ENCODE results near the gene PSPH. TPM values are rescaled to one million over a fixed set of nuclear protein-coding genes. Genes with fewer than 3 reads are reported as not detected.
"Not testable (repeated sequence)": the region's sequence is repeated elsewhere in the genome, so short reads cannot be mapped to it uniquely, and the experiment has no call there.

The PSPH gene
- total RNA-seq, result 10 to 100 TPM; 10.8 to 19.1 (median 13.4) TPM
- polyA plus RNA-seq, result 6.5 TPM
- long read RNA-seq, donor 1, transcript PSPH-202 (8 exons, 2,178 nt), result major isoform, 7 of 33 reads
- long read RNA-seq, donor 1, partial matches to known transcripts, result 1 of 33 reads
- long read RNA-seq, donor 1, other reads (novel, unspliced or antisense), result 23 of 33 reads
- long read RNA-seq, donor 2, transcript PSPH-202 (8 exons, 2,178 nt), result major isoform, 5 of 23 reads
- long read RNA-seq, donor 2, partial matches to known transcripts, result 0 of 23 reads
- long read RNA-seq, donor 2, other reads (novel, unspliced or antisense), result 14 of 23 reads
- long read RNA-seq, donor 3, transcript PSPH-202 (8 exons, 2,178 nt), result major isoform, 14 of 57 reads
- long read RNA-seq, donor 3, partial matches to known transcripts, result 4 of 57 reads
- long read RNA-seq, donor 3, other reads (novel, unspliced or antisense), result 37 of 57 reads
- long read RNA-seq, donor 4, partial matches to known transcripts, result 0 of 24 reads
- long read RNA-seq, donor 4, other reads (novel, unspliced or antisense), result 21 of 24 reads

GRCh38 chr7:56051339-56052191, at the start of gene PSPH, which contains the start of gene CCT6A:
Gene PSPH (minus strand): TSS chr7:56051444. CDS start chr7:56021212, 30,232 bp downstream.
Gene CCT6A (plus strand): TSS chr7:56051765. CDS start chr7:56051849, 84 bp downstream.
- intact Hi-C loops (cut with DNase I), result no loop called here
- ATAC-seq, result peak; percentile 99
- WGBS, result under 1% methylated on average over 97 of the region's 97 CpGs
- Histone ChIP-seq H3K9me3 (ENCODE audit: control insufficient read depth, low read length) (no peaks in the 10 kb centered on the region), H3K4me3 (ENCODE audit: low read length) (peak within 1 kb of the TSS; percentile 74), H3K27ac (ENCODE audit: low read length) (peak within 1 kb of the TSS; percentile 89), H3K4me1 (ENCODE audit: control insufficient read depth, insufficient read depth, low read length) (peaks cover 4% of the 10 kb centered on the region), H3K27me3 (ENCODE audit: control insufficient read depth, insufficient read depth) (no peaks in the 10 kb centered on the region)
- DNase-seq, result peak; percentile 98 to 99 (median 99)

- peaks cover 1% of the 10 kb centered on the region for H3K4me1 ChIP-seq (ENCODE audit: control insufficient read depth, insufficient read depth, low read length)
- DNase-seq, result no peak
- H3K27ac ChIP-seq (ENCODE audit: low read length), result no peak overlapping the region
- 96% methylated on average over 3 of the region's 3 CpGs for WGBS
- intact Hi-C loops (cut with DNase I), result no loop called here
- no peak for ATAC-seq
- H3K9me3 ChIP-seq (ENCODE audit: control insufficient read depth, low read length), result no peaks in the 10 kb centered on the region
- H3K4me3 ChIP-seq (ENCODE audit: low read length), result no peak overlapping the region
- H3K27me3 ChIP-seq (ENCODE audit: control insufficient read depth, insufficient read depth), result no peaks in the 10 kb centered on the region
Measured at GRCh38 chr7:56099653-56100052, 48.4 kb upstream of the PSPH start.

GRCh38 chr7:56098187-56099008, 47.2 kb upstream of the PSPH start:
- H3K4me3 ChIP-seq (ENCODE audit: low read length); H3K9me3 ChIP-seq (ENCODE audit: control insufficient read depth, low read length); H3K27ac ChIP-seq (ENCODE audit: low read length); H3K27me3 ChIP-seq (ENCODE audit: control insufficient read depth, insufficient read depth); H3K4me1 ChIP-seq (ENCODE audit: control insufficient read depth, insufficient read depth, low read length); ATAC-seq; intact Hi-C loops (cut with DNase I); DNase-seq: not testable (repeated sequence)
- WGBS, result 87% methylated on average over 8 of the region's 8 CpGs

- DNase-seq, result peak in 1 of 3 donors; percentile 59
- no peak overlapping the region for H3K4me3 ChIP-seq (ENCODE audit: low read length)
- H3K27ac ChIP-seq (ENCODE audit: low read length), result no peak overlapping the region
- no peaks in the 10 kb centered on the region for H3K27me3 ChIP-seq (ENCODE audit: control insufficient read depth, insufficient read depth)
- peak; percentile 36 to 56 for ATAC-seq
- intact Hi-C loops (cut with DNase I), result no loop called here
- H3K4me1 ChIP-seq (ENCODE audit: control insufficient read depth, insufficient read depth, low read length), result peaks cover 4% of the 10 kb centered on the region
- no peaks in the 10 kb centered on the region for H3K9me3 ChIP-seq (ENCODE audit: control insufficient read depth, low read length)
- WGBS, result 53% methylated on average over 5 of the region's 5 CpGs
Measured at GRCh38 chr7:56097700-56098099, 46.5 kb upstream of the PSPH start.

- peak within 1 kb of the TSS; percentile 1 for H3K4me3 ChIP-seq (ENCODE audit: low read length)
- intact Hi-C loops (cut with DNase I), result no loop called here
- H3K4me1 ChIP-seq (ENCODE audit: control insufficient read depth, insufficient read depth, low read length), result peaks cover 13% of the 10 kb centered on the region
- ATAC-seq (peak; percentile 91), DNase-seq (peak; percentile 79 to 95 (median 92))
- H3K9me3 ChIP-seq (ENCODE audit: control insufficient read depth, low read length), result no peaks in the 10 kb centered on the region
- WGBS, result 30% methylated on average over 19 of the region's 19 CpGs
- no peaks in the 10 kb centered on the region for H3K27me3 ChIP-seq (ENCODE audit: control insufficient read depth, insufficient read depth)
- H3K27ac ChIP-seq (ENCODE audit: low read length), result peak within 1 kb of the TSS; percentile 91
Measured at GRCh38 chr7:56092789-56093531, 41.7 kb upstream of the PSPH start, which contains the start of gene PHKG1. Gene PHKG1 (minus strand): TSS chr7:56092952. CDS start chr7:56088941, 4,011 bp downstream.

GRCh38 chr7:56092388-56092787, 41.1 kb upstream of the PSPH start:
- intact Hi-C loops (cut with DNase I), result not testable (repeated sequence)
- ATAC-seq, result peak in 1 of 2 donors; percentile 2

GRCh38 chr7:56091591-56091990, 40.3 kb upstream of the PSPH start:
- intact Hi-C loops (cut with DNase I), result no loop called here
- ATAC-seq, result peak; percentile 84 to 92
- H3K27me3 ChIP-seq (ENCODE audit: control insufficient read depth, insufficient read depth), result no peaks in the 10 kb centered on the region
- 58% methylated on average over 3 of the region's 3 CpGs for whole genome bisulfite sequencing
- no peak overlapping the region for H3K4me3 ChIP-seq (ENCODE audit: low read length)
- H3K27ac ChIP-seq (ENCODE audit: low read length), result peak overlapping the region; percentile 91
- H3K9me3 ChIP-seq (ENCODE audit: control insufficient read depth, low read length), result no peaks in the 10 kb centered on the region
- peaks cover 12% of the 10 kb centered on the region for H3K4me1 ChIP-seq (ENCODE audit: control insufficient read depth, insufficient read depth, low read length)
- DNase-seq, result peak; percentile 73 to 87 (median 84)

More at GRCh38 chr7:56092388-56092787, 41.1 kb upstream of the PSPH start:
- H3K27me3 ChIP-seq (ENCODE audit: control insufficient read depth, insufficient read depth); DNase-seq; H3K9me3 ChIP-seq (ENCODE audit: control insufficient read depth, low read length): not testable (repeated sequence)
- H3K4me1 ChIP-seq (ENCODE audit: control insufficient read depth, insufficient read depth, low read length), result peaks cover 12% of the 10 kb centered on the region
- H3K4me3 ChIP-seq (ENCODE audit: low read length), result peak overlapping the region; percentile 1
- 19% methylated on average over 6 of the region's 6 CpGs for WGBS
- peak overlapping the region; percentile 82 for H3K27ac ChIP-seq (ENCODE audit: low read length)

- 89% methylated on average over 16 of the region's 16 CpGs for WGBS
Measured at GRCh38 chr7:56087445-56087844, 36.2 kb upstream of the PSPH start.

GRCh38 chr7:56086761-56087160, 35.5 kb upstream of the PSPH start:
- Histone ChIP-seq H3K9me3 (ENCODE audit: control insufficient read depth, low read length) (no peaks in the 10 kb centered on the region), H3K27ac (ENCODE audit: low read length) (no peak overlapping the region), H3K4me3 (ENCODE audit: low read length) (no peak overlapping the region), H3K27me3 (ENCODE audit: control insufficient read depth, insufficient read depth) (no peaks in the 10 kb centered on the region), H3K4me1 (ENCODE audit: control insufficient read depth, insufficient read depth, low read length) (peaks cover 8% of the 10 kb centered on the region)
- DNase-seq (no peak), ATAC-seq (no peak)
- 96% methylated on average over 7 of the region's 7 CpGs for WGBS
- intact Hi-C loops (cut with DNase I), result no loop called here

More at GRCh38 chr7:56087445-56087844, 36.2 kb upstream of the PSPH start:
- intact Hi-C loops (cut with DNase I), result no loop called here
- Histone ChIP-seq H3K9me3 (ENCODE audit: control insufficient read depth, low read length) (no peaks in the 10 kb centered on the region), H3K27ac (ENCODE audit: low read length) (no peak overlapping the region), H3K4me1 (ENCODE audit: control insufficient read depth, insufficient read depth, low read length) (peaks cover 11% of the 10 kb centered on the region), H3K4me3 (ENCODE audit: low read length) (no peak overlapping the region), H3K27me3 (ENCODE audit: control insufficient read depth, insufficient read depth) (no peaks in the 10 kb centered on the region)
- DNase-seq (peak in 1 of 3 donors; percentile 18), ATAC-seq (no peak)

Measured in right cardiac atrium (tissue), 5 donors.